GM21367 (cell line): ENCODE data around the gene FAM47A.

ENCODE experiments used
- ATAC-seq: cut with Tn5 transposase; IDR thresholded peaks from one replicate; pipeline ENCODE4 v1.9.1; 2021; ENCODE audit not compliant: unreplicated experiment

FAM47A gene

DNA sequence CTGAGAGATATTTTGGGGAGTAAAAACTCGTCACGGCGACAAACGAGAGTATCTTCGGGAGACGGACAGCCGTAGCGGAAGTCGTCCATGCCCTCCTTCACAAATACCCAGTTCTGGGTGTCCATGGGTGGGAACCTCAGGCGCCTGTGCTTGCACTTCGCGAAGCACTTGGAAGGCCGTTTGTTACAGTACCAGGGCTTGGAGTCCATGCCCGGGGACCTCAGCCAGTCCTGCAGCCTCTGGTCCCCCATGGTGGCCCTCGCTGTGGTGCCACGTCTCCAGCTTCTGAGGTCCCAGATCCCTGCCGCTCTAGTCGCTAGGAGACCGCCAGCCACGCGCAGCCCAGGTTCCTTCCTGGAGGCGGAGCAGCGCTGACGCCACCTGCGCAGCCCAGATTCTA lies at the start of gene FAM47A:
Gene FAM47A (minus strand): TSS at position 287 of the 400 bp plus-strand sequence. CDS start 36 bp downstream, at position 251.
- ATAC-seq: no peak

DNA sequence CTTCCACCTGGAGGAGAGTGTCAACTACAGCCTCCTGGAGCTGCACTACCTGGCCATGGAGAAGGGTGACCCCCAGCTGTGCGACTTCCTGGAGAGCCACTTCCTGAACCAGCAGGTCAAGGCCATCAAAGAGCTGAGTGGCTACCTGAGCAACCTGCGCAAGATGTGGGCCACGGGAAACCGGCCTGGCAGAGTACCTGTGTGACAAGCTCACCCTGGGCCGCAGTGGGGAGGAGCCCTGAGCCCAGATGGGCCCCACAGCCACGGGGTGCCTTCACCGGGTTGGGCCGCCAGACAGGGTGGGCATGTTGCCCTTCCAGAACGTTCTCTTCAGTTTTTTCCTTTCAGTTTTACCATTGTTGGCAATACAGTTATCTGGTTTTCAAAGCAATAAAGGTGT lies 15.2 kb upstream of the FAM47A start:
- ATAC-seq: no peak

DNA sequence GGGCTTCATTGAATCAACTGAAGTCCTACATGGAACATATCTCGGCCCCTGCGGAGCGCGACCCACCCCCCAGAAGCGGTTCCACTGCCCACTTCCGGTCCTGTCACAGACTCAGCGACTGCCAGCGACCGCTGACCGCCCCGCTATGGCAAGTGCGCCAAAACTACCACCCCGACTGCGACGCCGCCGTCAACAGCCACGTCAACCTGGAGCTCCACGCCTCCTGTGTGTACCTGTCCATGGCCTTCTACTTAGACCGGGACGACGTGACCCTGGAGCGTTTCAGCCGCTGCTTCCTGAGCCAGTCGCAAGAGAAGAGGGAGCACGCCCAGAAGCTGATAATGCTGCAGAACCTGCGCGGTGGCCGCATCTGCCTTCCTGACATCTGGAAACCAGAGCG lies 14.8 kb upstream of the FAM47A start:
- no peak for ATAC-seq

DNA sequence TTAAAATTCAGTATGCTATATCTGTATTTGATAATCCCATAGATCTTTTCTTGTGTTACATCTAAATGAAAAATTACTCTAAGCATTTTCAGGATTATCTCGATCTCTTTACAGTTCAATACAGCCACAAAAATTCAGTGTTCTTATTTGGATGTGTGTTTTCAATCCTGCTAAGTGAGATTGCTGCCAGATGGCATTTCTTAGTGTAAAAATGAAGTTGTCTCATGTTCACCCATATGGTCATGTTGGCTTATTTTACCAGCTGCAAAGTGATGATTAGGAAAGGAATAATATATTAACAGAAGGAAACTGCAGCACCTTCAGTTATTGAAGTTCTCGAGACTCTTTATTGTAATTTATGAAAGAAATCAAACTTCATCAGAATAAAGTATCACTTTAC lies 12.1 kb upstream of the FAM47A start:
- no peak for ATAC-seq

DNA sequence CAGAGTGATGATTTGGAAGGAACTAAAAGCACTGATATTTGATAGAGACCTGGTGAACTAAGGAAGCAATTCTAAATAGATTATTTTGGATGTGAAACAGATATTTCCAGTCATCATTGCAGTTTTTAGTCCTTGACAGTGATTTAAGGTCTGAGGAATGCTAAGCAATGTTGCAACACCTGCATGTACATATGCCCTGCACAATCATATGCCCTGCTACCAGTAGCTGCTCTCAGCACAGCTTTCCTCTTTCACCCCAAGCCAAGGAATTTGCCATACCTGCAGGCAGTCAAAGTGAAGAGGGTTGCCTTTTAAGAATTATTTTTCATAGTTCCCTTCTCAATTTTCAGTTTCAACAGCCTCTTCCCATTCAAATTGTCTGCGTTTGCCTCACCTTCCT lies 8.7 kb upstream of the FAM47A start:
- no peak for ATAC-seq

- no peak for ATAC-seq
These were observed 952 bp downstream of the FAM47A start for GRCh38 chrX:34130980-34131744.

GRCh38 chrX:34130501-34130900 lies 1.6 kb downstream of the FAM47A start:
- no peak for ATAC-seq

- no peak for ATAC-seq
These were observed 6.1 kb downstream of the FAM47A start for GRCh38 chrX:34126011-34126410.

DNA sequence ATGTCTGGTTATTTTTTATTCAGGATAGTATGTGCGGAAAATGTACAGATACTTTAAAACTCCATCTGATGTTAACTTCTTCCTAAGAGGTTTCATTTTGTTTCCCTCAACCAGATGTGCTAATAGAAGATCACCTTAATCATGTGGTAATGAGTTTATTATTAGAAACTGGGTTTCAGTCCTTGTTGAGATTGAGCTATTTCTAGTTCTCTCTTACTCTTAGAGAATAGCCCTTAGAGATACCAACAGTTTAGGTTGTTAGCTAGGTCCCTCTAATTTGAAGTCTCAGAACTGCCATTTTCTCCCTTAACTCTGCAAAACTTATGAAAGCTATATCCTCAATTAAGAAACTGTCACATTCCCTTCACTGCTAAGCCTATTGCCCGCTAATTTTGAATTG lies 13.0 kb downstream of the FAM47A start:
- no peak for ATAC-seq

DNA sequence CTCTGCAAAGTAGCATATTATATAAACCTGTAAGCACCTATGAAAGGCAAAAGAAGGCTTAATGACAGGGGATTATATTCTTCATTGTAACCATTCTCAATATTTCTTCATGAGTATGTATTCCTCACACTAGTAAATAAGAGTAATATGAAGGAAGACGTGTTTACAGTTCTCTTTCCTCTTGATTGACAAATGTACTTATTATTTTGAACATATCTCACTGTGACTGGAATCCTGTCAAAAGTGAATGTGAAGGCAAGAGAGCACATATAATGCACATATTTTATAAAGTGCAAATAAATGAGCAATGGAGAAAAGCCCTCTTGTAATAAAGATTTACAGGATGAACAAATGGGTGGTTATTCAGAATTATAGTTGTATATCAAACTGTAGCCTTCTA lies 19.7 kb downstream of the FAM47A start:
- no peak for ATAC-seq
